SJCRH30 (cell line): ENCODE data around the gene LAMC1. TPM values are rescaled to one million over a fixed set of nuclear protein-coding genes. Genes with fewer than 3 reads are reported as not detected.

Source experiments
- DNase-seq, 2 experiments: peaks; one replicate each; pipeline ENCODE4 v3.0.0-alpha.2; 2015 to 2020
- H3K27ac ChIP-seq: fragments of 250-450 bp; sonication (Bioruptor Pico); 2 replicates; pipeline ENCODE4 v1.5.1; 2020; ENCODE audit warnings: mild to moderate bottlenecking, moderate library complexity
- H3K27me3 ChIP-seq: fragments of 250-450 bp; sonication (Bioruptor Pico); 2 replicates; pipeline ENCODE4 v1.5.1; 2020; ENCODE audit warnings: mild to moderate bottlenecking, moderate library complexity
- H3K36me3 ChIP-seq: fragments of 250-450 bp; sonication (Bioruptor Pico); 2 replicates; pipeline ENCODE4 v1.5.1; 2020; ENCODE audit warnings: mild to moderate bottlenecking, moderate library complexity
- H3K4me1 ChIP-seq: fragments of 250-450 bp; sonication (Bioruptor Pico); 2 replicates; pipeline ENCODE4 v1.5.1; 2020; ENCODE audit warnings: mild to moderate bottlenecking, moderate library complexity
- H3K4me3 ChIP-seq: fragments of 250-450 bp; sonication (Bioruptor Pico); 2 replicates; pipeline ENCODE4 v1.5.1; 2020; ENCODE audit warnings: mild to moderate bottlenecking, moderate library complexity
- H3K9me3 ChIP-seq: fragments of 250-450 bp; sonication (Bioruptor Pico); replicated peaks from 2 replicates; pipeline ENCODE4 v1.5.1; 2020; ENCODE audit warnings: mild to moderate bottlenecking, moderate library complexity
- total RNA-seq: library from RNA; depleted of rRNA; stranded (reverse); fragments of >200 nt; shearing (Covaris generic); gene quantifications from 2 replicates; pipeline ENCODE4 v1.2.3, GENCODE V29; 2014

LAMC1 gene
- total RNA-seq, 1 experiment from 2014 or later: 122 TPM

DNA sequence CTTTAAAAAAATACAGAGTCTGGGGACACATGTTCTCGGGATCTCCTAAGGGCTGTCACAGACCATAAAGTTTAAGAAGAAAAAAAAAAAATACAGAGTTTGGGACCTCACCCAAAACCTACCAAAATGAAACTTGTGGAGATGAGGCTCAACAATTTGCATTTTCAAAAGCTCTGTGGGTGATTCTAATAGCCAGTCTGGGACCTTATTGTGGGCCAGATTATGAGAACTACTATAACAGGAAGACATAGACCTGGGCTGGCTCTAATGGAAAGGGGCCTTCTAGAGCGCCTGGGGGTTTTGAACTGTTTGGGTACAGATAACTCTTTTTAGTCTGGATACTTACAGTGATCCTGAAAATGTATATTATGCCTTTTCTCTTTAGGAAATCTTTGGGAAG, 69.1 kb downstream of the LAMC1 start:
- Histone ChIP-seq H3K27me3 (no peaks in the 10 kb centered on the region), H3K4me1 (peaks cover 11% of the 10 kb centered on the region), H3K36me3 (no peaks in the 10 kb centered on the region), H3K4me3 (no peak overlapping the region), H3K9me3 (no peaks in the 10 kb centered on the region), H3K27ac (no peak overlapping the region)
- no peak for DNase-seq

DNA sequence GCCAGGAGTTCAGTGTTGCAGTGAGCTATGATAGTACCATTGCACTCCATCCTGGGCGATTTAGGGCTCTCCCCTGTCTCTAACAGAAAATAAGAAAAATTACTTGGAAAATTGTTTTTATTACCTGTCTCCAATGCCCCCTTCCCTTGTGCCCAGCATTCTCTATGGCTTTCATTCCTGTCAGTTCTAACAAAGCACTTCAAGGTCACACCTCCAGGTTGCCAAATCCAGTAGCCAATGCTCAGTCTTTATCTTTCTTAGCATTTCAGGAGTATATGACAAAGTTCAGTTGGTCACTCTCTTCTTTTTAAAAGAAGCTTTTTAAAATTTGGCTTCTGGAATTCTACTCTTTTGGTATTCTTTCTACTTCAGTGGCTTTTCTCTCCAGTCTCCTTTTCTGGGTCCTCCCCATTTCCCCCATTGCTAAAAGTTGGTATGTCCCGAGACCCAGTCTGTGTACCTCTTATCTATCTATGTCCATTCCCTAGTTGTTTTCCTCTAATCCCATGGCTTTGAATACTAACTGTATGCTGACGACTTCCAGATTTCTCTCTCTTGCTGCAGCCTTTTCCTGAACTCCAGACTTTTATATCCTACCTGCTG, 69.9 kb downstream of the LAMC1 start:
- Histone ChIP-seq H3K4me1 (peaks cover 14% of the 10 kb centered on the region), H3K4me3 (no peak overlapping the region), H3K27ac (no peak overlapping the region), H3K27me3 (no peaks in the 10 kb centered on the region), H3K9me3 (no peaks in the 10 kb centered on the region), H3K36me3 (no peaks in the 10 kb centered on the region)
- DNase-seq: no peak

DNA sequence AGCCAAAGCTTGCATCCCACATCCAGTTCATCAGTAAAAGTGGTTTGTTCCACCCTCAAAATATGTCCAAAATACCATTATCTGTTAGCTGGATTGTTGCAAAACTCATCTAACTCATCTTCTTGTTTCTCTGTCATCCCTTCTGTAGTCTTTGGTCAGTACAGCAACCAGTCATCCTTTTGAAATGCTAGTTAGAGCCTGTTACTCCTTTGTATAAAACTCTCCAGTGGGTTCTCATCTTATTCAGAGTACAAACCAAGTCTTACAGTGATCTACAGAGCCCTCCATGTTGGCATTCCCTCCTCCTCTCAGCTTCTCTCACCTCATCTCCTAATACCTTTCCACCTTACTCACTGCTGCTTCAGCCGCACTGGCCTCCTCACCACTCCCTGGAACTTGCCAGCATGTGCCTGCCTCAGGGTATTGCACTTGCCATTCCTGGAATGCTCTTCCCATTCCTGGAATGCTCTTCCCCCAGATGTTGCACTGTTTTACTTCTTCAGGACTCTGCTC, 70.6 kb downstream of the LAMC1 start:
- Histone ChIP-seq H3K36me3 (peaks cover 2% of the 10 kb centered on the region; the same call in 1 of the 2 replicates), H3K4me1 (peaks cover 14% of the 10 kb centered on the region), H3K9me3 (no peaks in the 10 kb centered on the region), H3K27me3 (no peaks in the 10 kb centered on the region), H3K4me3 (no peak overlapping the region), H3K27ac (no peak overlapping the region)
- no peak for DNase-seq

DNA sequence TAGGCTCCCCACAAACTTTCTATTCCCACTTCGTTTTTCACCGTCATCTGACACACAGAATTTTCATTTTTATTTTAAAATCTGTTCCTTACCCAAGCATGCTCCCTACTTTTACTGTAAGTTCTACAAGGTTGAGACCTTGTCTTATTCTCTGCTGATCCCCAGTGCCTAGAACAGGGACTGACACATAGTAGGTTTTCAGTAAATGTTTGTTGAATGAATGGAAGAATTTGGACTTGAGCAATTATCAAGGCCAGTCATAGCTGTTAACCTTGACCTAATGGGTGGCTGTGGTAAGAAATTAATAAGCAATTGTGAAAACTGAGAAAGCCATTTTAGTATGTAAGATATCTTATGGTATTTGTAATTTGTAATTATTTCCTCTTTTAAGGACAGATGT, 71.1 kb downstream of the LAMC1 start:
- no peak for DNase-seq
- H3K4me3 ChIP-seq: no peak overlapping the region
- H3K27me3 ChIP-seq: no peaks in the 10 kb centered on the region
- no peak overlapping the region for H3K27ac ChIP-seq
- peaks cover 2% of the 10 kb centered on the region; the same call in 1 of the 2 replicates for H3K36me3 ChIP-seq
- no peaks in the 10 kb centered on the region for H3K9me3 ChIP-seq
- H3K4me1 ChIP-seq: peaks cover 14% of the 10 kb centered on the region

DNA sequence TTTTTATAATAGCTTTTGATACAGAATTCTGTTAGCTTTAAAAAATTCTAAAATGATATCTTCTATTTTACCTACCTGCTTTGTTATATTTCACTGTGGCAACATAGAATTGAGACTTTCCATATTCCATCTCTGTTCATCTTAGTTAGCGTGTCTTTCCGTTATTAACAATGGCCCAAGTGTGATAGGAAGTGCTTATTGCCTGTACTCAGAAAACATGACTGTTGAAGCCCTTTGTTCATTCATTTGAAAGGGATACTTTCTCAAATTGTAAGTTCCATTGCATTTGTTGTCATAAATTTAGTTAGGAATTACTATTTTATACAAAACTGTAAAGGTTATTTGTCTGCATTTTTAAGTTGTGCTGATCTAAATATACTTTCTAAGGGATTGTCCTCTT, 73.1 kb downstream of the LAMC1 start:
- Histone ChIP-seq H3K4me1 (peaks cover 7% of the 10 kb centered on the region), H3K4me3 (no peak overlapping the region), H3K27ac (no peak overlapping the region), H3K36me3 (peaks cover 5% of the 10 kb centered on the region; the same call in 1 of the 2 replicates), H3K27me3 (no peaks in the 10 kb centered on the region), H3K9me3 (no peaks in the 10 kb centered on the region)
- no peak for DNase-seq

DNA sequence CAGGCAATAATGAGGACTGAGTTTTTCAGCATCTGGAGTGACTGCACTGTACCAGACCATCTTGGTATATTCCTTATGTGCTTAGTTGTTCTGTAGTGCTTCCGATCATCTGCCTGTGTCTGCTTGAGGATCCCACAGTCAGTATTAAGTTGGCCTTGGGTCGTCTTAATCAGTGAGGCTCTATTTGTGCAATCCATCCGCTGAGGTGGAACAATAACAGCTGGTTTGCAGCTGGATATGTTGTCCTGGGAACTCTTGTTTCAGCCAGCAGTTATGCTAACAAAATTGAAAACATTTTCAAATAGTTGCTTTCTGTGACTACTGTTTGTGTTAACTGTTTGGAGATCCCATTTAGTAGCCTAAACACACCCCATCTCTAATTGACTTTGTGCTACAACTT, 73.7 kb downstream of the LAMC1 start:
- no peak overlapping the region for H3K27ac ChIP-seq
- peak in 1 of 2 experiments; percentile 41 for DNase-seq

DNA sequence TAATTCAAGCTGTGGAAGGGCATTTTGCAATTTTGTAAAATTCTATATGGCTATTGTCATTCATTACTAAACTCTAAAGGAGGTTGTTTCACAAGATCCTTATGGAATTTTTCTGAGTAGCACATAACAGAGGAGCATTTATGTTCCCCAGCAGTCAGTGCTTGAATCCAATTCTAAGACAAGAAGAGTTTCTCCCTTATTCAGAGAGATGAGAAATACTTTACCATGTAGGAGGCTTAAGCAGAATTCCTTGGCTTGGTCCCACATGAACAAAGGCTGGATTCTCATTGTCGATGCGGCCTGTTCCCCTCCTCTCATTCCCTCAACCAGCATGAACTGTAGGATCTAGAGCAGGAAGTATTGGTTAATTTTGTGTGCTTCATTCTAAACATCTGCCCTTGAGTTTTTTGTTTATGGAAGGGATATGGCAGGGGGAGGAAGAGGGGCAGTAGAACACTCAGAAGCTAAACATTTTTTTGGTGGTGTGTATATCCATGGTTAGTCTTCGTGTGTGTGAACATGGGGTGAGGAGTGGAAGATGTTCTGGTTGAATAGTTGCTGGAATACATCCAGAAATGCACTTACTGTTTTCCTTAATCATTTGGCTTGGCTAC, 74.3 kb downstream of the LAMC1 start:
- Histone ChIP-seq H3K4me3 (no peak overlapping the region), H3K27me3 (no peaks in the 10 kb centered on the region), H3K4me1 (peaks cover 7% of the 10 kb centered on the region), H3K36me3 (peaks cover 5% of the 10 kb centered on the region; the same call in 1 of the 2 replicates), H3K9me3 (no peaks in the 10 kb centered on the region), H3K27ac (no peak overlapping the region)
- no peak for DNase-seq

More for the DNA sequence above, 73.7 kb downstream of the LAMC1 start:
- peaks cover 5% of the 10 kb centered on the region; the same call in 1 of the 2 replicates for H3K36me3 ChIP-seq
- no peak overlapping the region for H3K4me3 ChIP-seq
- H3K27me3 ChIP-seq: no peaks in the 10 kb centered on the region
- H3K9me3 ChIP-seq: no peaks in the 10 kb centered on the region
- peaks cover 7% of the 10 kb centered on the region for H3K4me1 ChIP-seq

DNA sequence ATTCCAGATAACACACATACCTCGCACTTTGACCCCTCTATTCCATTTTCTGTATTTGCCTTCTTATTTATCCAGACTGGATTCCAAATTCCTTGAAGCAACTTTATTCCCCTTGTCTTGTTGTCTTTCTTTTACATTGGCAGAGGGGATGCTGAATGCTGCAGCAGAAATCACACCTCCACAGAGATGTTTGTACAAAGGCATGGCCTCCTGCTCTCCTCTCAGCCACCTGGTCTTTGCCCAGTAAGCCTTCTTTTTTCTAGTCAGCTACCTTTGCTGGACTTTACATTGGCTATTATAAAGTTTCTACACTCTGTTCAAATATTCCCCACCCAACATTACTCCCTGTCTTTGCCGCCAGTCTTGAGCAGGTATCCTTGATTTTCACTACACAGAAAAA, 75.1 kb downstream of the LAMC1 start:
- no peak for DNase-seq
- peaks cover 5% of the 10 kb centered on the region for H3K36me3 ChIP-seq
- H3K27ac ChIP-seq: no peak overlapping the region
- H3K4me1 ChIP-seq: peaks cover 7% of the 10 kb centered on the region
- H3K4me3 ChIP-seq: no peak overlapping the region
- no peaks in the 10 kb centered on the region for H3K9me3 ChIP-seq
- H3K27me3 ChIP-seq: no peaks in the 10 kb centered on the region

DNA sequence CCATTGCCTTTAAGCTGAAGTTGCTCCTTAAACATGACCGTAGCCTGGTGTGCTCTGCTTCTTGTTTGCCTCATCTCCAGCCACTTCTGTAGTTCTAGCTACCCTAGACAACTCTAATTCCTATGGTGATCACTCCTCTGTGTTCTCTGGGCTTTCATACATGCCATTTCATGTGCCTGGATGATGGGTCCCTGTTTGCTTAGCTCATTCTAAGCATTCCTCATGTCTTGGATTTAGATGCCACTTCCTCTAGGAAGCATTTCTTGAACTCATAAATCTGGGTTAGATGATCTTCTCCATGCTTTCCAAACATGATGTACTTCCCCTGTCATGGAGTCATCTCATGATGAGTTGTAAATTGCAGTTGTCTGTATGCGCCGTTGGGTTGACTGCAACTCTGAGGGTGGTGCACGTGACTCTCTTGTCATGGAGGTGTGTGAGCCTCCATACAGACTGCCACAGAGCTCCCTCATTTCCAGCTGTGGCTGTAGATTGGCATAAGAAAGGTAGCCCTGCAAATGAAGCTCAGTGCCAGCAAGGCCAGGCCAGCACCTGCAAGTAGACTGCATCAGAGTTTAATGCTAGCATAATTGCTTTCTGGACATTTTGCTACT, 77.2 kb downstream of the LAMC1 start:
- H3K36me3 ChIP-seq: peaks cover 15% of the 10 kb centered on the region
- no peak for DNase-seq
- no peak overlapping the region for H3K4me3 ChIP-seq
- no peaks in the 10 kb centered on the region for H3K27me3 ChIP-seq
- no peaks in the 10 kb centered on the region for H3K9me3 ChIP-seq
- H3K4me1 ChIP-seq: peaks cover 7% of the 10 kb centered on the region
- no peak overlapping the region for H3K27ac ChIP-seq

DNA sequence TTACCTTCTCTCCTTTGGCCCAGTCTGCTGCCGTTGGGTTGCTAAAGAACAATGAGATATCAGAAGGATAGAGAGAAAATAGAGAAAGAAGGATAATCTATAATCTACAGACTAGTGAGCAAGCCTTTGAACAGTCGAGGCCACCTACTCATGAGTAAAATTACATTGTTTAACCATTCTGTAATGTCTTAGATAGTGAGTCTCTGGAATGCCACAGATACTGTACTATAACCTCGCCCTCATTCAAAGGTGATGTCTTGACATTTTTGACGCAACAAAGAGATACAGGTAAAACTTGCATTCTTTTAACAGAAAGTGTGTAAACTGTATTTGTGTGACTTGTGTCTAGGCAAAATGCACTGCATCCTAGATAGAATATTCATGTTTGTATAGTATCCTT, 77.9 kb downstream of the LAMC1 start:
- no peaks in the 10 kb centered on the region for H3K27me3 ChIP-seq
- no peak for DNase-seq
- H3K4me3 ChIP-seq: no peak overlapping the region
- no peaks in the 10 kb centered on the region for H3K9me3 ChIP-seq
- H3K36me3 ChIP-seq: peaks cover 15% of the 10 kb centered on the region
- H3K4me1 ChIP-seq: peaks cover 7% of the 10 kb centered on the region
- no peak overlapping the region for H3K27ac ChIP-seq

DNA sequence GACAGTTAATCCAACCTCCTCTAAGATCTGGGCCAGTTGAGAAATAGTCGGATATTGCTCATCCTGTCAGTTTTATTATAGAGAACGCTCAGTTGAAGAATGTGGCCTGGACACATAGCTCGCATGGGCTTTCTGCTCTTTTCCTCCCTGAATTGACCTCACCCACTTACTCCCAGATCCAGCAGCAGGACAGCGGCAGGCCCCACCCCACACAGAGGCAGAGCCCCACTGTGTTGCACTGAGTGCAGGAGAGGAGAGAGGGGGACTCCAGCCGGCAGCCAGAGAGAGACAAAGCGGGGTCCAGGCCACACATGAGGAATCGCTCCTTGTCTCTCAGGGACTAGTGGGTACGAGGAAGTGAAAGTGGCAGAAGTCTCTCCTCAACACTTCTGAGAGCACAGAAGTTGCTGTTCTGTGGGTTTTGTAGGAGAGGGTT, 78.6 kb downstream of the LAMC1 start:
- DNase-seq: no peak
- peaks cover 18% of the 10 kb centered on the region for H3K36me3 ChIP-seq
- H3K27ac ChIP-seq: no peak overlapping the region
- H3K4me1 ChIP-seq: peaks cover 7% of the 10 kb centered on the region; the same call in 1 of the 2 replicates
- no peaks in the 10 kb centered on the region for H3K9me3 ChIP-seq
- H3K4me3 ChIP-seq: no peak overlapping the region
- no peaks in the 10 kb centered on the region for H3K27me3 ChIP-seq

DNA sequence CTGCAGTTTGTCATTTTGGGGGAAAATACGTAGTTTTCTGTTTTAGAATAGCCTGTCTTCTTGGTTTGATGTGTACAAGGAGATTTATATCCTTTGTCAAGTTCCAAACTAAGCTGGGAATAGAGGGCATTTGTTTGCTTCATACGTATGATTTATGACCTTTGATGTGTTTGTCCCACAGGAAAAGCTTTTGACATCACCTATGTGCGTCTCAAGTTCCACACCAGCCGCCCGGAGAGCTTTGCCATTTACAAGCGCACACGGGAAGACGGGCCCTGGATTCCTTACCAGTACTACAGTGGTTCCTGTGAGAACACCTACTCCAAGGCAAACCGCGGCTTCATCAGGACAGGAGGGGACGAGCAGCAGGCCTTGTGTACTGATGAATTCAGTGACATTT, 79.9 kb downstream of the LAMC1 start:
- H3K36me3 ChIP-seq: peaks cover 21% of the 10 kb centered on the region
- H3K27me3 ChIP-seq: no peaks in the 10 kb centered on the region
- H3K27ac ChIP-seq: no peak overlapping the region
- H3K9me3 ChIP-seq: no peaks in the 10 kb centered on the region
- no peak overlapping the region for H3K4me3 ChIP-seq
- DNase-seq: no peak
- H3K4me1 ChIP-seq: no peaks in the 10 kb centered on the region

DNA sequence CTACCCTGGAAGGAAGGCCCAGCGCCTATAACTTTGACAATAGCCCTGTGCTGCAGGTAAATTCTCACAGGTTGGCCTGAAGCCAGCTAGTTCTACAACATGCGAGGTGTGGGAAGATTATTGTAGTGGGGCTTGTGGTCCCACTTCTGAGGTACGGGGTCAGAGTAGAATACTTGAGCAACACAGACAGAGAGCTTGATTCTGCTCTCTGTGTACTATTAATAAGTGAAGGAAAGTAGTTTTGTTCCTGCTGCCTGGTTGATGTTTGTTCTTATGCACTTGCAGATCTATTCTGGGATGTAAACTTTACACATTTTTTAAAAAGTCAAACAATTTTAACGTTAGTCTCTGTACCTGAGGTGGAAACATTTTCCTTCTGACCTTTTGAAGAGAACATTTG, 80.4 kb downstream of the LAMC1 start:
- no peak for DNase-seq
- Histone ChIP-seq H3K4me1 (no peaks in the 10 kb centered on the region), H3K27ac (no peak overlapping the region), H3K27me3 (no peaks in the 10 kb centered on the region), H3K36me3 (peaks cover 21% of the 10 kb centered on the region), H3K9me3 (no peaks in the 10 kb centered on the region), H3K4me3 (no peak overlapping the region)

DNA sequence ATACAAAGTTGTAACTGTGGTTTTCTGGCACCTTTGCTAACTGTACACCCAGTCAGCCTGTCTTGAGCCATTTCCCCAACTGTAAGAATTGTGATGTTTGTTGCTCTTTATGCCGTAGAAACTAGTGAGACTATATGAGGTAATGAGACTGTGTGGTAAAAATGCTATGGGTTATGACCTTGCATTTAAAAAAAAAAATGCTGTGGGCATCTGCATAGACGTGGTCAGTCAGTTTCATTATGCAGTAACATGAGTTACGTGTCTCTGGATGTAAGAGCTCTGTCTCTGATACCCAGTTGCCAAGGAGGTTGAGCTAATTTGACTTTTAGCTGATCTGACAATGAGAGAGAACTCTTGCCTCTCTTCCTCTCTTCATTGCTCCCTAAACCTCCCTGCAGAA, 82.2 kb downstream of the LAMC1 start:
- DNase-seq: no peak
- Histone ChIP-seq H3K36me3 (peaks cover 19% of the 10 kb centered on the region), H3K27ac (no peak overlapping the region)

DNA sequence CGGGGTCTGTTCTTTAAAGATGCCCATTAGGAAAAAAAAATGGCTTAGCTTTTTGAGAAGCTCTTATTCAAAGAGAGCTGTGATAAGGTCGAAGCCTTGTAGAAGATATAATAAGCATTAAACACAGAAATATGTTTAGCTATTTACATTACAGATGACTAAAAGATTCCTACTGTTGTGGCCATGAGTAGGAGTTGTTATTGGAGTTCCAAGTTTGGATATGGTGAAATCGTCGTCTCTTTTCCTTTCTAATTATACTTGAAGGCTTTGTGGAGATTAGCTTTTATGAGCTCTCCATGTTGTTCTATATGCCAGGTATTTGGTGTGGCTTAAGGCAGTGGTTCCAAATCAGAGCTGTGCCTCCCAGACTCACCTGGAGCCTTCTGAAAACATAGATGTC, 82.9 kb downstream of the LAMC1 start:
- Histone ChIP-seq H3K4me3 (no peak overlapping the region), H3K36me3 (peaks cover 20% of the 10 kb centered on the region), H3K27ac (no peak overlapping the region), H3K27me3 (no peaks in the 10 kb centered on the region), H3K9me3 (no peaks in the 10 kb centered on the region), H3K4me1 (no peaks in the 10 kb centered on the region)
- DNase-seq: no peak

More for the DNA sequence above, 82.2 kb downstream of the LAMC1 start:
- H3K9me3 ChIP-seq: no peaks in the 10 kb centered on the region
- H3K4me1 ChIP-seq: no peaks in the 10 kb centered on the region
- no peaks in the 10 kb centered on the region for H3K27me3 ChIP-seq
- no peak overlapping the region for H3K4me3 ChIP-seq
